Ishikawa (cell line): ENCODE data around the gene FGFBP1.

Experiments used
- CEBPB ChIP-seq: IDR thresholded peaks from 2 replicates; pipeline ENCODE4 v1.6.1; 2012
- CREB1 ChIP-seq: IDR thresholded peaks from 2 replicates; pipeline ENCODE4 v1.6.1; 2012; ENCODE audit warnings: low read depth
- EGR1 ChIP-seq: IDR thresholded peaks from 2 replicates; pipeline ENCODE4 v1.6.1; 2012
- EP300 ChIP-seq: IDR thresholded peaks from 2 replicates; pipeline ENCODE4 v1.6.1; 2012; ENCODE audit warnings: borderline replicate concordance
- FOXM1 ChIP-seq: IDR thresholded peaks from 2 replicates; pipeline ENCODE4 v1.6.1; 2012; ENCODE audit warnings: low read depth, borderline replicate concordance
- MAX ChIP-seq: IDR thresholded peaks from 2 replicates; pipeline ENCODE4 v1.6.1; 2012
- NFIC ChIP-seq: IDR thresholded peaks from 2 replicates; pipeline ENCODE4 v1.6.1; 2012
- RAD21 ChIP-seq: IDR thresholded peaks from 2 replicates; pipeline ENCODE4 v1.6.1; 2012; ENCODE audit warnings: low read depth
- REST ChIP-seq: IDR thresholded peaks from 2 replicates; pipeline ENCODE4 v1.6.1; 2012; ENCODE audit warnings: low read depth, mild to moderate bottlenecking
- TAF1 ChIP-seq: IDR thresholded peaks from 2 replicates; pipeline ENCODE4 v1.6.1; 2012; ENCODE audit warnings: low read depth, mild to moderate bottlenecking
- TCF12 ChIP-seq: IDR thresholded peaks from 2 replicates; pipeline ENCODE4 v1.6.1; 2012; ENCODE audit warnings: low read depth
- TEAD4 ChIP-seq: IDR thresholded peaks from 2 replicates; pipeline ENCODE4 v1.6.1; 2012
- USF1 ChIP-seq: IDR thresholded peaks from 2 replicates; pipeline ENCODE4 v1.6.1; 2012
- YY1 ChIP-seq: IDR thresholded peaks from 2 replicates; pipeline ENCODE4 v1.6.1; 2012; ENCODE audit warnings: low read depth
- ZBTB7A ChIP-seq: IDR thresholded peaks from 2 replicates; pipeline ENCODE4 v1.6.1; 2012; ENCODE audit warnings: low read depth

Gene FGFBP1

GRCh38 chr4:15938640-15939039 lies at the start of gene FGFBP1:
FGFBP1 (minus strand) TSS chr4:15938740; CDS start chr4:15936632, 2,108 bp downstream.
- TF ChIP-seq FOXM1 (no peak), REST (no peak), CEBPB (no peak), EP300 (no peak), TCF12 (no peak), NFIC (no peak), TAF1 (no peak), TEAD4 (no peak), ZBTB7A (no peak), MAX (no peak), YY1 (no peak), USF1 (no peak)

- TF ChIP-seq USF1 (no peak), NFIC (no peak), TEAD4 (no peak), EGR1 (no peak), FOXM1 (no peak), CEBPB (no peak), CREB1 (no peak), TCF12 (no peak), RAD21 (no peak)
These were observed 49.7 kb upstream of the FGFBP1 start for GRCh38 chr4:15988222-15988621.

GRCh38 chr4:15986907-15987306 lies 48.4 kb upstream of the FGFBP1 start:
- no peak for TF ChIP-seq NFIC
- TF ChIP-seq CEBPB, result no peak
- peak; percentile 63; the same call in 1 of the 2 replicates for TF ChIP-seq USF1
- no peak for TF ChIP-seq ZBTB7A

- TF ChIP-seq RAD21 (no peak), NFIC (no peak), CREB1 (no peak), YY1 (no peak), MAX (no peak), EGR1 (no peak), FOXM1 (no peak), ZBTB7A (no peak), USF1 (no peak), TAF1 (no peak), TCF12 (no peak), EP300 (no peak), CEBPB (no peak), REST (no peak), TEAD4 (no peak)
These were observed 45.1 kb upstream of the FGFBP1 start for GRCh38 chr4:15983610-15984009.

- TF ChIP-seq TCF12 (no peak), ZBTB7A (no peak), REST (no peak), MAX (no peak), NFIC (no peak), YY1 (no peak), RAD21 (no peak), TEAD4 (no peak), USF1 (no peak), EP300 (no peak), CEBPB (no peak), TAF1 (no peak), EGR1 (no peak), FOXM1 (no peak), CREB1 (no peak)
These were observed 44.4 kb upstream of the FGFBP1 start for GRCh38 chr4:15982842-15983524.
